CD8-positive, alpha-beta memory T cell (primary cell): ENCODE results near the gene PACC1. TPM values are rescaled to one million over a fixed set of nuclear protein-coding genes. Genes with fewer than 3 reads are reported as not detected.

ENCODE experiments used
- CTCF ChIA-PET: fragments of 350-600 bp; sonication (Branson Sonifier 250); formaldehyde crosslinking; loops from one replicate; lab custom pipeline; 2021; ENCODE audit warnings: antibody characterized with exemption; lab: Charles Lee
- POLR2A ChIA-PET: fragments of 350-600 bp; sonication (Branson Sonifier 250); formaldehyde crosslinking; loops from one replicate; lab custom pipeline; 2021; ENCODE audit warnings: antibody characterized with exemption; lab: Charles Lee
- DNase-seq, 5 donors: peaks; one replicate each; pipeline versions ENCODE4 v3.0.0 to v3.0.0-alpha.2; 2020 to 2022; ENCODE audit warnings: mixed read lengths in 1 of 5
- H3K27ac ChIP-seq: one replicate; pipeline ENCODE4 v1.7.0; 2013; ENCODE audit warnings: low read depth, mild to moderate bottlenecking, low read length, moderate library complexity
- H3K27me3 ChIP-seq: 2 replicates; pipeline ENCODE4 v1.7.0; 2013; ENCODE audit warnings: low read length, mild to moderate bottlenecking; ENCODE audit not compliant: insufficient read depth, poor library complexity, severe bottlenecking
- H3K36me3 ChIP-seq: 2 replicates; pipeline ENCODE4 v1.7.0; 2013; ENCODE audit warnings: mild to moderate bottlenecking, low read length, moderate library complexity; ENCODE audit not compliant: insufficient read depth
- H3K4me1 ChIP-seq: 2 replicates; pipeline ENCODE4 v1.7.0; 2013; ENCODE audit warnings: mild to moderate bottlenecking, low read length, moderate library complexity; ENCODE audit not compliant: insufficient read depth
- H3K4me3 ChIP-seq: 2 replicates; pipeline ENCODE4 v1.7.0; 2013; ENCODE audit warnings: mild to moderate bottlenecking, low read length
- H3K9me3 ChIP-seq: 2 replicates; pipeline ENCODE4 v1.7.0; 2013; ENCODE audit warnings: mild to moderate bottlenecking, low read length
- H3K27ac Mint-ChIP-seq, 8 donors: one replicate each; pipeline ENCODE4 v1.8.0; 2020 to 2021; ENCODE audit warnings: mixed read lengths in 8 of 8, mild to moderate bottlenecking in 6 of 8, inconsistent platforms in 3 of 8, moderate library complexity in 3 of 8
- H3K27me3 Mint-ChIP-seq, 2 donors: one replicate each; pipeline ENCODE4 v1.8.0; 2020 to 2021; ENCODE audit warnings: mixed read lengths in 2 of 2, mild to moderate bottlenecking in 1 of 2, moderate library complexity in 1 of 2
- H3K36me3 Mint-ChIP-seq, 3 donors: one replicate each; pipeline ENCODE4 v1.8.0; 2020 to 2021; ENCODE audit warnings: mixed read lengths in 3 of 3, inconsistent platforms in 1 of 3, mild to moderate bottlenecking in 1 of 3
- H3K4me1 Mint-ChIP-seq, 3 donors: one replicate each; pipeline ENCODE4 v1.8.0; 2020 to 2021; ENCODE audit warnings: mixed read lengths in 3 of 3, inconsistent platforms in 1 of 3, mild to moderate bottlenecking in 1 of 3
- H3K4me3 Mint-ChIP-seq, 7 donors: one replicate each; pipeline ENCODE4 v1.8.0; 2020 to 2021; ENCODE audit warnings: mixed read lengths in 7 of 7, mild to moderate bottlenecking in 6 of 7, moderate library complexity in 4 of 7, inconsistent platforms in 2 of 7
- H3K9me3 Mint-ChIP-seq, 5 donors: one replicate each; pipeline ENCODE4 v1.8.0; 2020 to 2022; ENCODE audit warnings: mixed read lengths in 5 of 5, mild to moderate bottlenecking in 3 of 5, moderate library complexity in 2 of 5, inconsistent platforms in 1 of 5
- polyA plus RNA-seq: library from polyadenylated mRNA; unstranded; fragments of 300-500 nt; fragmentation: Illumina TruSeq; gene quantifications from one replicate; pipeline ENCODE4 v1.2.3, GENCODE V29; 2021
- total RNA-seq, 2 experiments: library from RNA; stranded (reverse); gene quantifications; one replicate each; pipeline ENCODE4 v1.2.3, GENCODE V29; 2021

The PACC1 gene
- total and polyA plus RNA-seq, 3 experiments from 2014 or later: 15.1 to 17.8 (median 16.9) TPM

DNA sequence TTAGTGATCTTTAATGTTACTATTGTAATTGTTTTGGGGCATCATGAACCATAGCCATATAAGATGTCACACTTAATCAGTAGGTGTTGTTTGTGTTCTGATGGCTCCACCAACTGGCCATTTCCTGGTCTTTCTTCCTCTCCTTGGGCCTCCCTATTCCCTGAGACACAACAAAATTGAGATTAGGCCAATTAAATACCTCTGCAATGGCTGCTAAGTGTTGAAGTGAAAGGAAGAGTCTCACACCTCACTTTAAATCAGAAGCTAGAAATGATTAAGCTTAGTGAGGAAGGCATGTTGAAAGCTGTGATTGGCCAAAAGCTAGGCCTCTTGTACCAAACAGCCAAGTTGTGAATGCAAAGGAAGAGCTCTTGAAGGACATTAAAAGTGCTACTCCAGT is 98.8 kb downstream of the PACC1 start:
- H3K27ac ChIP-seq: no peak overlapping the region
- peaks cover 49 to 70% (median 64%) of the 10 kb centered on the region in 3 donors for H3K4me1 Mint-ChIP-seq

DNA sequence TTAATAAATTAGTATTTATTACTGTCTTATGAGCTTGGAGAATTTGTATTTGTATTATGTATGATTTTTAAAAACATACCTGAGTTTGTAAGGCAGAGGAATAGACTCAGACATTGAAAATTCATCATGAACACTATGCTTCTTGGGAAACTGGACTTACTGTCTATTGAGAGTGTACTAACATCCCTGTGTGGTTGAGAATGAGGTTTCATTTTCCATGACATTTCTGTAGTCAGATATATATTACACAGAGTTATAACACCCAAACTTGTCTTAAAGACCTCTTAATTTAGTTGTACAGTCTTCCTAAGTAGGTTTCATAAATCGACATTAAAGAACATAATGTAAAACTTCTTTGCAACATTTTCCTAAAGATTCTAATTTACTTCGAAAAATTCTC is 99.5 kb downstream of the PACC1 start:
- Histone ChIP-seq H3K9me3 (no peaks in the 10 kb centered on the region), H3K27ac (no peak overlapping the region), H3K4me1 (peaks cover 31% of the 10 kb centered on the region), H3K4me3 (no peak overlapping the region), H3K36me3 (no peaks in the 10 kb centered on the region), H3K27me3 (no peaks in the 10 kb centered on the region)
- Mint-ChIP-seq H3K9me3 (peaks cover 0 to 6% (median 2%) of the 10 kb centered on the region in 5 donors), H3K36me3 (peaks cover 10 to 29% (median 11%) of the 10 kb centered on the region in 3 donors), H3K27ac (no peak overlapping the region), H3K27me3 (no peaks in the 10 kb centered on the region), H3K4me1 (peaks cover 57 to 77% (median 71%) of the 10 kb centered on the region in 3 donors), H3K4me3 (no peak overlapping the region)
- POLR2A ChIA-PET: no interaction called here
- CTCF ChIA-PET: interaction anchor here (1.7 kb wide), 1 partner anchor 252 kb away, joined by 5 read pairs; no protein-coding TSS in a partner anchor
- no peak for DNase-seq

More for the DNA sequence above, 98.8 kb downstream of the PACC1 start:
- Mint-ChIP-seq H3K4me3 (peak overlapping the region in 5 of 7 donors; percentile 0 to 48 (median 15)), H3K36me3 (peaks cover 10 to 22% (median 11%) of the 10 kb centered on the region in 3 donors), H3K27ac (peak overlapping the region; percentile 4 to 88 (median 17)), H3K27me3 (no peaks in the 10 kb centered on the region), H3K9me3 (peaks cover 0 to 6% (median 2%) of the 10 kb centered on the region in 5 donors)
- H3K4me3 ChIP-seq: no peak overlapping the region
- peaks cover 31% of the 10 kb centered on the region for H3K4me1 ChIP-seq
- no peak for DNase-seq
- ChIA-PET CTCF (interaction anchor here (1.0 kb wide), 1 partner anchor 618 kb away, joined by 3 read pairs; no protein-coding TSS in a partner anchor), POLR2A (no interaction called here)
- H3K36me3 ChIP-seq: no peaks in the 10 kb centered on the region
- no peaks in the 10 kb centered on the region for H3K27me3 ChIP-seq
- H3K9me3 ChIP-seq: no peaks in the 10 kb centered on the region

Other genes with a start within 250 kb of the PACC1 start
- gene PPP2R5A, start 129.5 kb downstream of the PACC1 start, total RNA-seq: 10 to 100 TPM; 46.1 to 46.9 TPM
- gene PPP2R5A, start 129.5 kb downstream of the PACC1 start, polyA plus RNA-seq: 51.9 TPM
- gene NENF, start 18.0 kb upstream of the PACC1 start, total RNA-seq: 10 to 100 TPM; 45.5 to 47.9 TPM
- 49.9 TPM for gene NENF, start 18.0 kb upstream of the PACC1 start, polyA plus RNA-seq
- 10 to 100 TPM; 58.8 to 59.0 TPM for gene ATF3, start 193.9 kb upstream of the PACC1 start, total RNA-seq
- not detected for gene ATF3, start 193.9 kb upstream of the PACC1 start, polyA plus RNA-seq